Activated CD8-positive, alpha-beta T cell treated with anti-CD3 and anti-CD28 coated beads for 36 hours (primary cell): ENCODE results near the gene SCAF1. TPM values are rescaled to one million over a fixed set of nuclear protein-coding genes. Genes with fewer than 3 reads are reported as not detected.

Source experiments
- ATAC-seq: fragments of 200-7000 bp; cut with Tn5 transposase; one replicate; pipeline ENCODE4 v1.10.0; 2021; ENCODE audit warnings: mild to moderate bottlenecking, moderate library complexity
- CTCF ChIA-PET: fragments of 350-600 bp; sonication (Branson Sonifier 250); formaldehyde crosslinking; loops from one replicate; lab custom pipeline; 2021; ENCODE audit warnings: antibody characterized with exemption; lab: Charles Lee
- POLR2A ChIA-PET: fragments of 350-600 bp; sonication (Branson Sonifier 250); formaldehyde crosslinking; loops from one replicate; lab custom pipeline; 2021; ENCODE audit warnings: antibody characterized with exemption; lab: Charles Lee
- DNase-seq: peaks from one replicate; pipeline ENCODE4 v3.0.0-alpha.2; 2020
- H3K27ac Mint-ChIP-seq: one replicate; pipeline ENCODE4 v1.8.0; 2021; ENCODE audit warnings: mild to moderate bottlenecking, mixed read lengths
- H3K27me3 Mint-ChIP-seq: one replicate; pipeline ENCODE4 v1.8.0; 2021; ENCODE audit warnings: mixed read lengths
- H3K36me3 Mint-ChIP-seq: one replicate; pipeline ENCODE4 v1.8.0; 2021; ENCODE audit warnings: low read depth, mixed read lengths
- H3K4me1 Mint-ChIP-seq: one replicate; pipeline ENCODE4 v1.8.0; 2021; ENCODE audit warnings: low read depth, mixed read lengths
- H3K4me3 Mint-ChIP-seq: one replicate; pipeline ENCODE4 v1.8.0; 2021; ENCODE audit warnings: mild to moderate bottlenecking, moderate library complexity, mixed read lengths
- H3K9me3 Mint-ChIP-seq: one replicate; pipeline ENCODE4 v1.8.0; 2021; ENCODE audit warnings: mixed read lengths
- CTCF ChIP-seq: fragments of 200-600 bp; IDR thresholded peaks from one replicate; pipeline ENCODE4 v1.8.0; 2022; ENCODE audit warnings: antibody characterized with exemption, mild to moderate bottlenecking
- intact Hi-C: fragments of 100-400 bp; cut with micrococcal nuclease; formaldehyde crosslinking; loops from one replicate; pipeline ENCODE4 v1.10.0; 2022
- total RNA-seq, 2 experiments: library from RNA; stranded (reverse); gene quantifications; one replicate each; pipeline ENCODE4 v1.2.3, GENCODE V29; 2021

SCAF1 gene
- total RNA-seq, 2 experiments from 2014 or later, result 54.5 to 57.2 TPM

GRCh38 chr19:49640113-49640898 lies 1.7 kb upstream of the SCAF1 start, which contains the start of gene RRAS:
TSS of gene RRAS (minus strand) at chr19:49640143. CDS start at chr19:49640098, 45 bp downstream.
- POLR2A ChIA-PET, result interaction anchor here (0.6 to 2.3 kb wide), 12 partner anchors 9 to 172 kb away, joined by 3 to 12 read pairs (median 4); partner anchors contain the start of genes BCL2L12, IRF3, NOSIP and PRMT1
- ATAC-seq (peak; percentile 75), DNase-seq (peak; percentile 100)
- intact Hi-C loops, result loop anchor here (2.0 to 5.0 kb wide), 3 partner anchors 24 to 48 kb away; partner anchors contain the start of genes BCL2L12, IRF3 and PRMT1
- H3K36me3 Mint-ChIP-seq, result peaks cover 5% of the 10 kb centered on the region
- H3K27me3 Mint-ChIP-seq, result no peaks in the 10 kb centered on the region
- peaks cover 36% of the 10 kb centered on the region for H3K4me1 Mint-ChIP-seq
- H3K27ac Mint-ChIP-seq, result peak within 1 kb of the TSS; percentile 99
- CTCF ChIA-PET, result interaction anchor here (0.9 to 2.2 kb wide), 11 partner anchors 9 to 167 kb away, joined by 3 to 12 read pairs (median 5); partner anchors contain the start of genes FLT3LG and PRMT1
- no peaks in the 10 kb centered on the region for H3K9me3 Mint-ChIP-seq
- no peak for TF ChIP-seq CTCF
- peak within 1 kb of the TSS; percentile 92 for H3K4me3 Mint-ChIP-seq

- no peak for TF ChIP-seq CTCF
- Mint-ChIP-seq H3K4me3 (peak overlapping the region; percentile 92), H3K27me3 (no peaks in the 10 kb centered on the region), H3K9me3 (no peaks in the 10 kb centered on the region), H3K4me1 (peaks cover 36% of the 10 kb centered on the region), H3K36me3 (peaks cover 12% of the 10 kb centered on the region), H3K27ac (peak overlapping the region; percentile 99)
- no peak for DNase-seq
- ChIA-PET CTCF (interaction anchor here (1.0 to 1.5 kb wide), 5 partner anchors 29 to 96 kb away, joined by 3 to 5 read pairs (median 4); no protein-coding TSS in a partner anchor), POLR2A (interaction anchor here (0.6 to 3.3 kb wide), 6 partner anchors 14 to 1516 kb away, joined by 3 to 16 read pairs (median 4); partner anchors contain the start of genes BCL2L12 and IRF3)
- no peak for ATAC-seq
- intact Hi-C loops, result loop anchor here (5.0 kb wide), 1 partner anchor 35 kb away; the partner anchor contains the start of gene PRMT1
Observed at GRCh38 chr19:49642492-49643035, 555 bp downstream of the SCAF1 start.

- Mint-ChIP-seq H3K36me3 (peaks cover 12% of the 10 kb centered on the region), H3K27me3 (no peaks in the 10 kb centered on the region), H3K4me3 (peak overlapping the region; percentile 92), H3K27ac (peak overlapping the region; percentile 22), H3K9me3 (no peaks in the 10 kb centered on the region), H3K4me1 (peaks cover 30% of the 10 kb centered on the region)
- DNase-seq, result peak; percentile 34
- intact Hi-C loops, result loop anchor here (5.0 kb wide), 1 partner anchor 34 kb away; the partner anchor contains the start of gene PRMT1
- CTCF ChIA-PET, result interaction anchor here (0.9 to 2.3 kb wide), 5 partner anchors 28 to 97 kb away, joined by 3 to 6 read pairs (median 3); partner anchors contain the start of gene PRMT1
- POLR2A ChIA-PET, result interaction anchor here (0.8 to 3.3 kb wide), 5 partner anchors 13 to 165 kb away, joined by 3 to 16 read pairs (median 5); partner anchors contain the start of genes BCL2L12 and IRF3
- ATAC-seq, result no peak
- no peak for TF ChIP-seq CTCF
Observed at GRCh38 chr19:49643466-49643865, 1.5 kb downstream of the SCAF1 start.

GRCh38 chr19:49645592-49645991 lies 3.6 kb downstream of the SCAF1 start:
- Mint-ChIP-seq H3K36me3 (peaks cover 16% of the 10 kb centered on the region), H3K9me3 (no peaks in the 10 kb centered on the region), H3K4me1 (peaks cover 19% of the 10 kb centered on the region), H3K27me3 (no peaks in the 10 kb centered on the region), H3K4me3 (no peak overlapping the region), H3K27ac (no peak overlapping the region)
- TF ChIP-seq CTCF, result no peak
- ChIA-PET POLR2A (interaction anchor here (1.0 kb wide), 2 partner anchors 11 to 31 kb away, joined by 3 read pairs; no protein-coding TSS in a partner anchor), CTCF (interaction anchor here (2.3 kb wide), 1 partner anchor 31 kb away, joined by 6 read pairs; the partner anchor contains the start of gene PRMT1)
- DNase-seq (no peak), ATAC-seq (no peak)
- intact Hi-C loops, result no loop called here
